SK-N-SH (cell line): ENCODE measurements around the gene B3GALT2. TPM values are rescaled to one million over a fixed set of nuclear protein-coding genes. Genes with fewer than 3 reads are reported as not detected.

Experiments
- CTCF ChIA-PET: fragments of 300-600, 350-600 bp; formaldehyde crosslinking; extraction: SDS; loops from one replicate; lab custom pipeline; 2021; lab: Yijun Ruan, JAX
- POLR2A ChIA-PET: fragments of 350-600 bp; sonication (Branson Sonifier 250); formaldehyde crosslinking; extraction: SDS; loops from one replicate; lab custom pipeline; 2020; ENCODE audit warnings: antibody characterized with exemption, inconsistent platforms; lab: Yijun Ruan, JAX
- DNase-seq: peaks from one replicate; pipeline ENCODE4 v3.0.0; 2012
- H2AFZ ChIP-seq: fragments of 200-600 bp; sonication (generic); 2 replicates; pipeline ENCODE4 v1.8.1; 2016; ENCODE audit warnings: antibody characterized with exemption, mild to moderate bottlenecking, low read depth
- H3F3A ChIP-seq: fragments of 200-600 bp; sonication (generic); replicated peaks from 2 replicates; pipeline ENCODE3; 2016; ENCODE audit warnings: antibody characterized with exemption, mild to moderate bottlenecking; ENCODE audit not compliant: insufficient read depth
- H3K27ac ChIP-seq, 2 experiments: fragments of 200-500 bp in 1 of 2; fragments of 200-600 bp in 1 of 2; sonication (Bioruptor generic) in 1 of 2; sonication (generic), shearing (Covaris generic) in 1 of 2; 2 replicates each; pipeline versions ENCODE4 v1.5.1 to v1.6.1; 2014 to 2016; ENCODE audit warnings: low read depth in 2 of 2, inconsistent platforms in 1 of 2, low read length in 1 of 2, mild to moderate bottlenecking in 1 of 2, mixed read lengths in 1 of 2
- H3K27me3 ChIP-seq: fragments of 200-600 bp; sonication (generic), shearing (Covaris generic); 2 replicates; pipeline ENCODE4 v1.6.1; 2016; ENCODE audit warnings: mixed run types; ENCODE audit not compliant: insufficient read depth
- H3K36me3 ChIP-seq, 2 experiments: fragments of 200-500 bp in 1 of 2; fragments of 200-600 bp in 1 of 2; sonication (Bioruptor generic) in 1 of 2; sonication (generic) in 1 of 2; replicated peaks in 1 of 2; 2 replicates each; pipeline versions ENCODE3 to v1.5.1; 2014 to 2016; ENCODE audit warnings: low read length in 1 of 2, mild to moderate bottlenecking in 1 of 2; ENCODE audit not compliant: insufficient read depth in 2 of 2, control insufficient read depth in 1 of 2
- H3K4me1 ChIP-seq, 2 experiments: fragments of 200-500 bp in 1 of 2; fragments of 200-600 bp in 1 of 2; sonication (Bioruptor generic) in 1 of 2; sonication (generic), shearing (Covaris generic) in 1 of 2; 2 replicates each; pipeline versions ENCODE4 v1.5.1 to v1.6.1; 2014 to 2016; ENCODE audit warnings: low read depth in 1 of 2, low read length in 1 of 2, mixed run types in 1 of 2; ENCODE audit not compliant: insufficient read depth in 2 of 2, control insufficient read depth in 1 of 2
- H3K4me2 ChIP-seq: fragments of 200-600 bp; sonication (generic), shearing (Covaris generic); 2 replicates; pipeline ENCODE4 v1.6.1; 2017; ENCODE audit warnings: mixed run types
- H3K4me3 ChIP-seq, 2 experiments: fragments of 200-500 bp in 1 of 2; fragments of 200-600 bp in 1 of 2; sonication (Bioruptor generic) in 1 of 2; sonication (generic), shearing (Covaris generic) in 1 of 2; 2 replicates each; pipeline versions ENCODE4 v1.5.1 to v1.8.1; 2014 to 2016; ENCODE audit warnings: low read depth in 2 of 2, inconsistent platforms in 1 of 2, low read length in 1 of 2, mild to moderate bottlenecking in 1 of 2, mixed read lengths in 1 of 2, moderate library complexity in 1 of 2
- H3K79me2 ChIP-seq: fragments of 200-600 bp; sonication (generic); 2 replicates; pipeline ENCODE4 v1.8.1; 2017; ENCODE audit warnings: mild to moderate bottlenecking; ENCODE audit not compliant: insufficient read depth
- H3K9ac ChIP-seq: fragments of 200-600 bp; sonication (generic); 2 replicates; pipeline ENCODE4 v1.6.1; 2017; ENCODE audit warnings: mixed run types
- H3K9me2 ChIP-seq: fragments of 200-600 bp; sonication (generic); 2 replicates; pipeline ENCODE4 v1.6.1; 2017; ENCODE audit warnings: mixed run types
- H3K9me3 ChIP-seq: fragments of 200-600 bp; sonication (generic); 2 replicates; pipeline ENCODE4 v1.6.1; 2017; ENCODE audit warnings: mixed run types, mild to moderate bottlenecking, moderate library complexity
- H4K20me1 ChIP-seq: fragments of 200-600 bp; sonication (generic); 2 replicates; pipeline ENCODE4 v1.6.1; 2017; ENCODE audit warnings: mild to moderate bottlenecking, mixed run types; ENCODE audit not compliant: insufficient read depth
- EZH2phosphoT487 ChIP-seq: fragments of 200-600 bp; sonication (generic); IDR thresholded peaks from 2 replicates; pipeline ENCODE4 v1.6.1; 2017; ENCODE audit warnings: low read depth, mixed run types, mild to moderate bottlenecking, antibody characterized with exemption, moderate library complexity, borderline replicate concordance
- FOSL2 ChIP-seq: IDR thresholded peaks from 2 replicates; pipeline ENCODE4 v1.4.0; 2012; ENCODE audit warnings: low read depth, mild to moderate bottlenecking, moderate library complexity, borderline replicate concordance
- FOXJ3 ChIP-seq: sonication (generic); formaldehyde crosslinking; IDR thresholded peaks from 2 replicates; pipeline ENCODE4 v1.5.1; 2020; ENCODE audit warnings: mild to moderate bottlenecking, missing genetic modification reagents
- MEF2A ChIP-seq: IDR thresholded peaks from 2 replicates; pipeline ENCODE4 v1.4.0; 2012; ENCODE audit warnings: low read depth, borderline replicate concordance
- RAD21 ChIP-seq: IDR thresholded peaks from 2 replicates; pipeline ENCODE4 v1.6.1; 2012; ENCODE audit warnings: mild to moderate bottlenecking, low read length
- RFX5 ChIP-seq: IDR thresholded peaks from 2 replicates; pipeline ENCODE4 v1.6.1; 2012; ENCODE audit warnings: mild to moderate bottlenecking, improper control_type of control experiment, low read length
- RXRA ChIP-seq: IDR thresholded peaks from 2 replicates; pipeline ENCODE4 v1.4.0; 2012; ENCODE audit warnings: low read depth, mild to moderate bottlenecking, borderline replicate concordance
- TAF1 ChIP-seq: IDR thresholded peaks from 2 replicates; pipeline ENCODE4 v1.6.1; 2012; ENCODE audit warnings: low read depth, mild to moderate bottlenecking, low read length, moderate library complexity, borderline replicate concordance
- TCF12 ChIP-seq: IDR thresholded peaks from 2 replicates; pipeline ENCODE4 v1.4.0; 2012
- TEAD4 ChIP-seq: IDR thresholded peaks from 2 replicates; pipeline ENCODE4 v1.4.0; 2012; ENCODE audit warnings: mild to moderate bottlenecking, borderline replicate concordance; ENCODE audit not compliant: insufficient read depth
- YY1 ChIP-seq: IDR thresholded peaks from 2 replicates; pipeline ENCODE4 v1.4.0; 2012; ENCODE audit warnings: low read depth, mild to moderate bottlenecking
- WGBS: methylation state at CpG from one replicate; pipeline ENCODE4 v1.1.6; 2017; ENCODE audit warnings: low lambda C conversion rate; 5-methylcytosine and 5-hydroxymethylcytosine counted together
- polyA plus RNA-seq, 3 experiments: library from polyadenylated mRNA; depleted of rRNA; stranded (reverse); fragments of >200 nt; gene quantifications; 2 replicates each; pipeline ENCODE4 v1.2.3, GENCODE V29; 2012
- TF ChIP-seq, protein P1 (sequence below): IDR thresholded peaks from 2 replicates; pipeline ENCODE4 v1.4.0; 2012; ENCODE audit warnings: low read depth, borderline replicate concordance
- TF ChIP-seq, protein P2 (sequence below): IDR thresholded peaks from 2 replicates; pipeline ENCODE4 v1.4.0; 2012; ENCODE audit warnings: low read depth
- TF ChIP-seq, protein P3 (sequence below): IDR thresholded peaks from 2 replicates; pipeline ENCODE4 v1.4.0; 2012; ENCODE audit warnings: low read depth, borderline replicate concordance
- TF ChIP-seq, protein P4 (sequence below): fragments of 150-350 bp; IDR thresholded peaks from 2 replicates; pipeline ENCODE4 v1.6.1; 2017; ENCODE audit warnings: antibody characterized with exemption, low read length, low read depth, borderline replicate concordance

The B3GALT2 gene
- polyA plus RNA-seq, 1 of the 3 experiments (the other 2 are of a cell fraction): 0.23 TPM

DNA sequence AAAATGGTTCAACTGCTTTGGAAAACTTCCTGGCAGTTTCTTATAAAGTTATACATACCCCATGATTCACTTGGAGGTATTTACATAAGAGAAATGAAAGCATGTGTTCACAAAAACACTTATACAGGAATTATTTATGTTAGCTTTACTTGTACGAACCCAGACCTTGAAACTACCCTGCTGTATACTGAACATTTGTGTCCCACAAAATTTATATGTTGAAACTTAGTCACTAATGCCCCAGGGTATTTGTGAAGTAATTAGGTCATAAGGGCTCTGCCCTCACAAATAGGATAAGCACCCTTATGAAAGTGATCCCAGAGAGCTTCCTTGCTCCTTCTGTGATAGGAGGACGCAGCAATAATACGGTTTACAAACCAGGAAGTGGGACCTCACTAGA, 42.7 kb upstream of the B3GALT2 start:
- H3K4me3 ChIP-seq: no peak overlapping the region
- peaks cover 21% of the 10 kb centered on the region for H3K79me2 ChIP-seq
- H3K9me2 ChIP-seq: no peaks in the 10 kb centered on the region
- H3K27ac ChIP-seq: no peak overlapping the region
- no peaks in the 10 kb centered on the region for H3K9me3 ChIP-seq
- H3K9ac ChIP-seq: no peak overlapping the region
- H3K27me3 ChIP-seq: no peaks in the 10 kb centered on the region
- CTCF ChIA-PET: no interaction called here
- H2AFZ ChIP-seq: no peak overlapping the region
- H4K20me1 ChIP-seq: no peaks in the 10 kb centered on the region
- POLR2A ChIA-PET: no interaction called here
- TF ChIP-seq RFX5: no peak
- no peak for TF ChIP-seq TEAD4
- TF ChIP-seq MEF2A: no peak
- TF ChIP-seq, protein P1, sequence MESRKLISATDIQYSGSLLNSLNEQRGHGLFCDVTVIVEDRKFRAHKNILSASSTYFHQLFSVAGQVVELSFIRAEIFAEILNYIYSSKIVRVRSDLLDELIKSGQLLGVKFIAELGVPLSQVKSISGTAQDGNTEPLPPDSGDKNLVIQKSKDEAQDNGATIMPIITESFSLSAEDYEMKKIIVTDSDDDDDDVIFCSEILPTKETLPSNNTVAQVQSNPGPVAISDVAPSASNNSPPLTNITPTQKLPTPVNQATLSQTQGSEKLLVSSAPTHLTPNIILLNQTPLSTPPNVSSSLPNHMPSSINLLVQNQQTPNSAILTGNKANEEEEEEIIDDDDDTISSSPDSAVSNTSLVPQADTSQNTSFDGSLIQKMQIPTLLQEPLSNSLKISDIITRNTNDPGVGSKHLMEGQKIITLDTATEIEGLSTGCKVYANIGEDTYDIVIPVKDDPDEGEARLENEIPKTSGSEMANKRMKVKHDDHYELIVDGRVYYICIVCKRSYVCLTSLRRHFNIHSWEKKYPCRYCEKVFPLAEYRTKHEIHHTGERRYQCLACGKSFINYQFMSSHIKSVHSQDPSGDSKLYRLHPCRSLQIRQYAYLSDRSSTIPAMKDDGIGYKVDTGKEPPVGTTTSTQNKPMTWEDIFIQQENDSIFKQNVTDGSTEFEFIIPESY: no peak
- TF ChIP-seq TAF1: no peak
- TF ChIP-seq, protein P2, sequence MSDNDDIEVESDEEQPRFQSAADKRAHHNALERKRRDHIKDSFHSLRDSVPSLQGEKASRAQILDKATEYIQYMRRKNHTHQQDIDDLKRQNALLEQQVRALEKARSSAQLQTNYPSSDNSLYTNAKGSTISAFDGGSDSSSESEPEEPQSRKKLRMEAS: no peak
- no peak for TF ChIP-seq FOXJ3 (CRISPR knock-in tag)
- no peak for TF ChIP-seq RXRA
- TF ChIP-seq RAD21: no peak
- TF ChIP-seq TCF12: no peak
- no peak for TF ChIP-seq FOSL2
- no peak for TF ChIP-seq EZH2phosphoT487
- TF ChIP-seq YY1: no peak
- TF ChIP-seq, protein P3, sequence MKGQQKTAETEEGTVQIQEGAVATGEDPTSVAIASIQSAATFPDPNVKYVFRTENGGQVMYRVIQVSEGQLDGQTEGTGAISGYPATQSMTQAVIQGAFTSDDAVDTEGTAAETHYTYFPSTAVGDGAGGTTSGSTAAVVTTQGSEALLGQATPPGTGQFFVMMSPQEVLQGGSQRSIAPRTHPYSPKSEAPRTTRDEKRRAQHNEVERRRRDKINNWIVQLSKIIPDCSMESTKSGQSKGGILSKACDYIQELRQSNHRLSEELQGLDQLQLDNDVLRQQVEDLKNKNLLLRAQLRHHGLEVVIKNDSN: no peak
- TF ChIP-seq, protein P4, sequence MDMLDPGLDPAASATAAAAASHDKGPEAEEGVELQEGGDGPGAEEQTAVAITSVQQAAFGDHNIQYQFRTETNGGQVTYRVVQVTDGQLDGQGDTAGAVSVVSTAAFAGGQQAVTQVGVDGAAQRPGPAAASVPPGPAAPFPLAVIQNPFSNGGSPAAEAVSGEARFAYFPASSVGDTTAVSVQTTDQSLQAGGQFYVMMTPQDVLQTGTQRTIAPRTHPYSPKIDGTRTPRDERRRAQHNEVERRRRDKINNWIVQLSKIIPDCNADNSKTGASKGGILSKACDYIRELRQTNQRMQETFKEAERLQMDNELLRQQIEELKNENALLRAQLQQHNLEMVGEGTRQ: no peak
- TF ChIP-seq, all 33 proteins: peak for 0
- no peak for DNase-seq
- WGBS: 91% methylated on average over 3 of the region's 3 CpGs
- peaks cover 4% of the 10 kb centered on the region for H3F3A ChIP-seq
- H3K4me1 ChIP-seq: no peaks in the 10 kb centered on the region
- H3K4me2 ChIP-seq: no peak overlapping the region
- peaks cover 12 to 38% of the 10 kb centered on the region in 2 experiments for H3K36me3 ChIP-seq
